GM18868 (cell line): Measurements from ENCODE around the gene AKAP6.

Source experiments
- ATAC-seq: cut with Tn5 transposase; IDR thresholded peaks from one replicate; pipeline ENCODE4 v1.9.1; 2021; ENCODE audit warnings: mild to moderate bottlenecking, moderate library complexity; ENCODE audit not compliant: unreplicated experiment

The AKAP6 gene

GRCh38 chr14:32474478-32475195 is 145.5 kb downstream of the AKAP6 start:
- no peak for ATAC-seq

GRCh38 chr14:32476532-32476931 is 147.4 kb downstream of the AKAP6 start:
- ATAC-seq = no peak

GRCh38 chr14:32477396-32477795 is 148.3 kb downstream of the AKAP6 start:
- ATAC-seq = no peak

- ATAC-seq = no peak
These were observed 149.0 kb downstream of the AKAP6 start for GRCh38 chr14:32478050-32478449.

DNA sequence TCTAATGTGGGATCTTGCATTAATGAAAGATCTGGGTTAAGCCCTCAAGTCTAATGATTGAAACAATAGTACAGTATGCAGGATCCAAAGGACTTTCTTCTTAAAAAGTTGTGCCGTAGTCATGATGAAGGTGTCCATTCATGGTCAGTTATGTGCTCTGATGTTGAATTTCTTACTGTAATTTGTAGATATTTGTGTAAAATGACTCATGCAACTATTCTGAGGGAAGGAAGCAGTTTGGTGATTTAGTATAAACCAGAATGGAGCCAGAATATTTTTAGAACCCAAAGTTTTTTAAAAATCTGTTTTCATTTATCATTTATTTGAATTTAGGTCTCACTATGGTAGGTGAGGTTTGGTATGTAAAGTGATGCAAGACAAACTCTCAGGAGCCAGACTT is 151.2 kb downstream of the AKAP6 start:
- no peak for ATAC-seq

GRCh38 chr14:32481707-32482106 is 152.6 kb downstream of the AKAP6 start:
- ATAC-seq = no peak

GRCh38 chr14:32491416-32492016 is 162.4 kb downstream of the AKAP6 start:
- ATAC-seq = no peak

- no peak for ATAC-seq
These were observed 163.4 kb downstream of the AKAP6 start for GRCh38 chr14:32492457-32492856.

DNA sequence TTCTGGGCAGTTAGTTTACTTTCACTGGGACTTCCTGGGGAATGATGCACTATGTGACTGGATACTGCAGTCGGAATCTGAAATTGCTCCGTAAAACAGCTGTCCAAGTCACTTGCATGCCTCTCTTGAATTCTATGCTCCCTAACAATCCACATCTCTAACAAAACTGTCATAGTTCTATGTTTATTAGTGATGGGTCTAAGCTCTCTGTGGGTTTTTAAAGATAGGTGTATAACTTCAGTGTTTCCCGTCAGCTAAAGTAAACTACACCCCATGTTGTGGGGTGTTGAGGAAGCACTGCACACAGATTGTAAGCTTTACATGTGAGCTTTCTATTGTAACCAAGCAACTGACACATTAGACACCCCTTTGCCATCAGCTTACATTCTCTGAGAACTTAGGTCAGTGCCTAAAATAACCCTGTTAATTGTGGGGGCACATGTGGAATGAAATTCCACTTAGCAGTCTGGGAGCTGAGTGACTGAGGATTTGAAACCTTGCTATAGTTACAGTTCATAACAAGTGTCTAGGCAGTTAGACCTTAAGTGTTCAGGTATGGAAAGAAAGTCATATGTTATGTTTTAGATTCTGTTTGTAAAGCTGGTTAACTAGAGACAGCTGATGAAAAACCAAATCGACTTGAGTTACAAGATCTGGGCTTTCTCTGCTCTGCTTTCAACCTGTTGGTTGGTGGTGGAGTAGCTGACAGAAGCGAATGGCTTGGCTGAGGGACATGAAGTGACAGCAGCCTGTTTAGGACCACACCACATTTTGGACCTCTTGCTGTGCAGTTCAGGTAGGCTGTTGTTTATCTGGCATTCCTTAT is 165.7 kb downstream of the AKAP6 start:
- no peak for ATAC-seq

DNA sequence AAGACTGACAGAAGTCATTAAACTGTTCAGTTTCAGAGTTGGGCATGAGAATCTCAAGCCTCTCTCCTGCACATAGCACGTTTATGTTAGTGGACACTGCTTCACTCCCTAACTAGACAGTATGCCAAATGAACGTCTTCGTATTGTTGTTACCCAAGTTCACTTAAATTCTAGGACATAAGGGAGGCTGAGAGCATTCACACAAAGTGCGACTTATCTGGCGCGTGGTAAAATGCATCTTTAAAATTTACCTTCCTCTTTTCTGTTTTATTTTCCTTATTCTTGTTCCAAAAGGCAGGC is 166.3 kb downstream of the AKAP6 start:
- ATAC-seq = no peak

GRCh38 chr14:32497248-32497647 is 168.2 kb downstream of the AKAP6 start:
- ATAC-seq = no peak

- no peak for ATAC-seq
These were observed 178.2 kb downstream of the AKAP6 start for GRCh38 chr14:32507029-32507984.

DNA sequence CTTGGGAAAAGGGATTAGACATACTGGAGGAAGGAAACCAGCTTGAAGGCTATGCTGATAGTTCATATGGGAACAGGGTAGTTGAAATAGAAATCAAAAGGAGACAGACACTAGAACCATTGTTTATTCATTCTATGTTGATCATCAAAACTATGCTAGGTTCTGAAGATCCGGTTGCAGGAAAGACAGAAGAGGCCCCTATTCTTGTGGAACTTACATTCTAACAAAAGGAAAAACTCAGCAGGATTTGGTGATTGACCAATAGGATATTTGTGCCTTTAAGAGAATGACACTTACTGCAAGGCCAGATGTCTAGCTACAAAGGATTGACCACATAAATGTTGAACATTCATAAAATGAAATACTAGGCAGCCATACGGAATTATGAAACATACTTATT is 179.2 kb downstream of the AKAP6 start:
- ATAC-seq = no peak

- ATAC-seq = no peak
These were observed 180.6 kb downstream of the AKAP6 start for GRCh38 chr14:32509632-32510187.

DNA sequence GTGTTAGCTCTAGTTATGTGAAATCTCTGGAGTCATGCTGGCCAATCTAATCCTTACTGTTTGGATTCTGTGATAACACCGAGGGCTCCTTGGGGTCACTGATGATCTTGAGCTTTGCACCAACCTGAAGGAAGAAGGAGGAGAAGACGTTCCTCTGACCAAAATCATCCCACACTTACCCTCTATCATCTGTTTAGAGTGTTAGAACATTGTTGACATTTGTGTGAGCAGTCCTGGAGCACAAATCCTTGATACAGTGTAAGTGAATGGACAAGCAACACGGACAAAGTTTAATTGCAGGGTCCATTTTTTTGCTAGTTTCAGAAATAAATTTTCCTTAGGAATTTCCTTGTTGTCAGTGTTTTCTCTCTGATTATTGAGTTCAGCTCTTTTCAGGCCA is 181.7 kb downstream of the AKAP6 start:
- no peak for ATAC-seq

DNA sequence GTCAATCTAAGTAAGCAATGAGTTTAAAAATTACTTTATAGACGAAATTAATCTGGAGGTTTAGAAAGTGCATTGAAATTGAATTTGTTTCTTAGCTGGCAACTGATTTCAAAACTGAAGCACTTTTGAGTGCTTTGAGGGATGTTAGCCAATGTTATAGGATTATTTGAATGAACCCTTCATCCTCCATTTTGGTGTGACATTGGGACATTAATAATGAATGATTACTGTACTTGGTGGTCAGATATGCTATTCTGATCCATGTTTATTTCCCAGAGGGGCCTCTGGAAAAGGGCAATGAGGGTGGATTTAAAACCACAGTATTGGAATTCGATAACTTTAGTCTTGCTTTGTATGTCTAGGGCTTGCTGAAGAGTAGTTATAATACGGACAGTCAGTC is 183.2 kb downstream of the AKAP6 start:
- ATAC-seq = no peak

DNA sequence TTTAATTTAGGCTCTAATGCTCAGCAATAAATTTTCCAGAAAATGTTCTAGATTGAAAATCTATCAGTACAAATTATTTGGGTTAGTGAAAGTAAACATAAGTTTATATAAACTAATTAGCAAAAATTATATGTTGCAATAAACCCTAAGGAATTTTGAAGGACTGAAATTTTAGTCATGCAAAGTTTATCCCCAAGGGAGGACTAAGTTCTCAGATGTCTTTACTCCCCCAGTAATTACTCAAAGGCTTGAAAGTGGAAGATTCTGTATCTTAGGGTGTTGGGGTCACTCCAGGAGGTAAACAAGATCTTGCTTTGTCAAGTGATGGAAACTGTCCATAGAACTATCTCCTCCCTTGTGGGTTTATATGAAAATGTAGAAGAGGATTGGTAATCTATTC is 183.7 kb downstream of the AKAP6 start:
- no peak for ATAC-seq

DNA sequence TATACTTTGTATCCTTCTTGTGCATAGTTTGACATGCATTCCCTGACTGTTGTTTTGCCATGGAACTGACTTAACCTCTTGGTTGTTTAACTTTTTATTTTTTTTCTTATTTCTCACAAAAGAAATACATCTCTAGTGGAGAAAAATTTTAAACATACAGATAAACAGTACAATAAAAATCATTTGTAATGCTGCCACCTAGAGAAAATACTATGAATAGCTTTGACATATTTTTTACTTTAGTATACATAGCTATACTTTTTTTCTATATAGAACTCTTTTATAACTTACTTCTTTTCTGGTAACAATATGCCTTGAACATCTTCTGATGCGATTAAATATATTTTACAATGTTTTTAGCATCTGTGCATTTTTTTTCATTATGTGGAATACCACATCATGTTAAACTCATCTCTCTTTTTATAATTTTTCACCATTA is 184.5 kb downstream of the AKAP6 start:
- no peak for ATAC-seq

- no peak for ATAC-seq
These were observed 185.1 kb downstream of the AKAP6 start for GRCh38 chr14:32514236-32514635.

DNA sequence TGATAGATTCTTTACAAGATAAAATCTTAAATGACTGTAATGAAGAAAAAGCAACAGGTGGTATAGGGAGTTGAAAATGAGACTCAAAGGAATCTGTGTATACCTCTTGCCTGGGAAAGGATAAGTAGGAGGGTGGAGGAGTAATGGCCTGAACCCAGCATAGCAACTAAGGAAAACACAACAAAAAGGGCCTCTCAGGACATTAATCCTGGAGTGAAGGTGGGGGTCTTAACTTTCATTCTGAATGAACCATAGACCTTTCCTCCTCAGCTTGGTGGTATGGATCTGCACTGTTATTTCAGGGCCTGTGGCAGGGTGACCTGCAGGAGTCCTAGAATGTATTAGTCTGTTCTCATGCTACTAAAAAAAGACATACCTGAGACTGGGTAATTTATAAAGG is 185.6 kb downstream of the AKAP6 start:
- ATAC-seq = no peak
